SKM-1 treated with dmso at 0.1 percent for 144 hours (cell line): ENCODE data around the gene CLRN1.

ENCODE experiments used
- DNase-seq: peaks from one replicate; lab custom pipeline; 2025; ENCODE audit not compliant: unreplicated experiment; lab: John Stamatoyannopoulos, UW

Gene CLRN1

GRCh38 chr3:150878290-150878689 is 94.2 kb downstream of the CLRN1 start:
- DNase-seq: no peak

GRCh38 chr3:150877303-150877702 is 95.2 kb downstream of the CLRN1 start:
- DNase-seq: peak; percentile 7

DNA sequence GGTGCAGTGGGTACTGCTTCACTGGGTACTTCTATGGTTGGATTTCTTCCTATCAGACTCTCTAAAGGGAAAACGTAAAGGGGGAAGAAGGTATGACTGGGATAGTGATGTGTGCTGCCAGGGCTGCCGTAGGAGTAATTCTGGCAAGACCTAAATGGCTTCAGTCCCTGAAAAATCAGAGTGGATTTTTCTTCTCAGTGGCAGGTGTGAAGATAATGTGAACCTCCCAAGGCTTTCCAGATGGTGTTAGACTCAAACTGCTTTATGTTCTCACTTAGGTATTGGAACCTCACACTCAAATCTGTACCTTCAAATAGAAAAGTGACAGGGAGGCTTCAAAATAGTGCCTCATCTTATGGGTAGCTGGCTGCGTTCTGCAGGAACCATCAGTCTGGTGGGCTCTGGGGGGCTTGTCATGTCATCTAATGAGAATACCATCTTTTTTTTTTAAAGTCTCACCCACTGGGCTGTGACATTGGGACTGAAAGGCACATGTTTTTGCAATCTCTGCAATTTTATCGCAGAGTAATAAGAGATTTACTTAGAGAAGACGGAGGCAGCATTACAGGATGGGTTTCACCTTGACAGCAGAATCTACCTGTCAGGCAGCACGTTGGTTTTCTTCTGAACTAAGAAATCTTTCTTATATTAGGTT is 95.8 kb downstream of the CLRN1 start:
- DNase-seq: no peak
